SK-N-SH treated with all-trans-retinoic acid at 6 μM for 48 hours (cell line): Measurements from ENCODE around the gene KLHL26.

Source experiments
- ATAC-seq: fragments of 200-7000 bp; cut with Tn5 transposase; 3 replicates; pipeline ENCODE4 v1.9.1; 2020; ENCODE audit warnings: mild to moderate bottlenecking, moderate library complexity
- ARNTL ChIP-seq: fragments of 450-650 bp; formaldehyde crosslinking; IDR thresholded peaks from 2 replicates; pipeline ENCODE4 v1.5.0; 2020; ENCODE audit warnings: low read depth, mild to moderate bottlenecking, moderate library complexity, borderline replicate concordance
- CSRNP3 ChIP-seq: fragments of 250-450 bp; sonication (Bioruptor Pico); IDR thresholded peaks from 2 replicates; pipeline ENCODE4 v1.5.1; 2021; ENCODE audit warnings: mild to moderate bottlenecking, moderate library complexity
- ESRRG ChIP-seq: fragments of 250-450 bp; sonication (Bioruptor Pico); IDR thresholded peaks from 2 replicates; pipeline ENCODE4 v1.6.1; 2021; ENCODE audit warnings: mild to moderate bottlenecking
- GLIS3 ChIP-seq: fragments of 250-450 bp; sonication (Bioruptor Pico); IDR thresholded peaks from 2 replicates; pipeline ENCODE4 v1.5.0; 2020; ENCODE audit warnings: mild to moderate bottlenecking, moderate library complexity
- ISL1 ChIP-seq: fragments of 250-450 bp; sonication (Bioruptor Pico); IDR thresholded peaks from 2 replicates; pipeline ENCODE4 v2.1.2; 2022; ENCODE audit warnings: mild to moderate bottlenecking, moderate library complexity
- OSR1 ChIP-seq: fragments of 250-450 bp; sonication (Bioruptor Pico); IDR thresholded peaks from 2 replicates; pipeline ENCODE4 v1.8.0; 2022; ENCODE audit warnings: moderate library complexity, mild to moderate bottlenecking, inconsistent platforms
- PATZ1 ChIP-seq: fragments of 250-450 bp; sonication (Bioruptor Pico); IDR thresholded peaks from 2 replicates; pipeline ENCODE4 v1.8.0; 2020; ENCODE audit warnings: mild to moderate bottlenecking, moderate library complexity, borderline replicate concordance
- PPARA ChIP-seq: fragments of 250-450 bp; sonication (Bioruptor Pico); IDR thresholded peaks from 2 replicates; pipeline ENCODE4 v1.5.0; 2020; ENCODE audit warnings: mild to moderate bottlenecking, borderline replicate concordance
- RARB ChIP-seq: fragments of 250-450 bp; sonication (Bioruptor Pico); IDR thresholded peaks from 2 replicates; pipeline ENCODE4 v1.8.0; 2021; ENCODE audit warnings: mild to moderate bottlenecking, moderate library complexity
- SNAI2 ChIP-seq: fragments of 250-450 bp; sonication (Bioruptor Pico); IDR thresholded peaks from 2 replicates; pipeline ENCODE4 v1.5.0; 2020; ENCODE audit warnings: mild to moderate bottlenecking, moderate library complexity
- TCF4 ChIP-seq: fragments of 250-450 bp; sonication (Bioruptor Pico); IDR thresholded peaks from 2 replicates; pipeline ENCODE4 v1.8.0; 2021; ENCODE audit warnings: mild to moderate bottlenecking, moderate library complexity, borderline replicate concordance
- TOX ChIP-seq: fragments of 250-450 bp; sonication (Bioruptor Pico); IDR thresholded peaks from 2 replicates; pipeline ENCODE4 v1.8.0; 2021; ENCODE audit warnings: mild to moderate bottlenecking, moderate library complexity, borderline replicate concordance
- TSHZ2 ChIP-seq: fragments of 250-450 bp; sonication (Bioruptor Pico); IDR thresholded peaks from 2 replicates; pipeline ENCODE4 v1.5.0; 2020; ENCODE audit warnings: mild to moderate bottlenecking, moderate library complexity
- ZFP3 ChIP-seq: fragments of 250-450 bp; sonication (Bioruptor Pico); IDR thresholded peaks from 2 replicates; pipeline ENCODE4 v1.5.0; 2020; ENCODE audit warnings: mild to moderate bottlenecking, moderate library complexity
- ZFP30 ChIP-seq: fragments of 450-650 bp; formaldehyde crosslinking; IDR thresholded peaks from 2 replicates; pipeline ENCODE4 v1.5.0; 2022; ENCODE audit warnings: mild to moderate bottlenecking, moderate library complexity
- ZNF565 ChIP-seq: fragments of 450-650 bp; formaldehyde crosslinking; conservative IDR thresholded peaks from 2 replicates; pipeline ENCODE4 v1.5.0; 2020; ENCODE audit warnings: low read depth, mild to moderate bottlenecking, moderate library complexity
- ZNF70 ChIP-seq: fragments of 450-650 bp; formaldehyde crosslinking; IDR thresholded peaks from 2 replicates; pipeline ENCODE4 v1.5.0; 2020; ENCODE audit warnings: mild to moderate bottlenecking, moderate library complexity
- ZNF8 ChIP-seq: fragments of 450-650 bp; formaldehyde crosslinking; IDR thresholded peaks from 2 replicates; pipeline ENCODE4 v1.5.0; 2020; ENCODE audit warnings: mild to moderate bottlenecking, moderate library complexity
- TF ChIP-seq, protein P1 (sequence below): fragments of 250-450 bp; sonication (Bioruptor Pico); IDR thresholded peaks from 2 replicates; pipeline ENCODE4 v1.5.1; 2020; ENCODE audit warnings: low read depth, mild to moderate bottlenecking, moderate library complexity
- TF ChIP-seq, protein P2 (sequence below): fragments of 250-450 bp; sonication (Bioruptor Pico); IDR thresholded peaks from 2 replicates; pipeline ENCODE4 v1.8.0; 2021; ENCODE audit warnings: low read depth, mild to moderate bottlenecking, moderate library complexity, borderline replicate concordance

Gene KLHL26

DNA sequence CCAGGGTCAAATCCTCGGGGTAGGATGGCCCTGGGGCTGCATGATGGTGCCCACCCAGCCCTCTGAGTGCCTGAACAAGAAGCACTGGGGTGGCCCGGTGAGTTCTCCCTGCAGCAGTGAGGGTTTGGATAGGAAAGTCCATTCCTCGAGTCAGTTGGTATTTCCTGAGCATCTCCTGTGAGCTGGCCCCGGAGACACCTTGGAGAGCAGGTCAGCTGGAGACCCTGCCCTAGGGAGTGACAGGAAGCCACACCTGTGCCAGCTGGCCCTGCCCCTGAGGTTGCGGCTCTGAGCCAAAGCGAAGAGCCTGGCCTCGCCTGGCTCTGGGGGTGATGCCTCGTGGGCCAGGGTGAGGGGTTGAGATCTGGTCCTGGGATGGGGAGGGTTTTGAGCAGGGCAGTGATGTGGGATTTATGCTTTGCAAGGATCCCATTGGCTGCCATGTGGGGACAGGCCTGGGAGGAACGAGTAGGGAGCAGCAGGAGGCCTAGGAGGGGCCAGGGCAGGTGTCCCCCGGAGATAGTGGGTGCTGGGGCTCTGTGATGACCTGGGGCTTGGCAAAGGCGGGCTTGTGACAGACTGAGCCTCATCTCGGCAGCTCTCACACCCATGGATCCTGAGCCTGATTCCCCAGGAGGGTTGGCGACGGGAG lies 62.7 kb downstream of the KLHL26 start:
- ATAC-seq = no peak
- TF ChIP-seq TOX (CRISPR knock-in tag) (no peak), RARB (CRISPR knock-in tag) (no peak)

DNA sequence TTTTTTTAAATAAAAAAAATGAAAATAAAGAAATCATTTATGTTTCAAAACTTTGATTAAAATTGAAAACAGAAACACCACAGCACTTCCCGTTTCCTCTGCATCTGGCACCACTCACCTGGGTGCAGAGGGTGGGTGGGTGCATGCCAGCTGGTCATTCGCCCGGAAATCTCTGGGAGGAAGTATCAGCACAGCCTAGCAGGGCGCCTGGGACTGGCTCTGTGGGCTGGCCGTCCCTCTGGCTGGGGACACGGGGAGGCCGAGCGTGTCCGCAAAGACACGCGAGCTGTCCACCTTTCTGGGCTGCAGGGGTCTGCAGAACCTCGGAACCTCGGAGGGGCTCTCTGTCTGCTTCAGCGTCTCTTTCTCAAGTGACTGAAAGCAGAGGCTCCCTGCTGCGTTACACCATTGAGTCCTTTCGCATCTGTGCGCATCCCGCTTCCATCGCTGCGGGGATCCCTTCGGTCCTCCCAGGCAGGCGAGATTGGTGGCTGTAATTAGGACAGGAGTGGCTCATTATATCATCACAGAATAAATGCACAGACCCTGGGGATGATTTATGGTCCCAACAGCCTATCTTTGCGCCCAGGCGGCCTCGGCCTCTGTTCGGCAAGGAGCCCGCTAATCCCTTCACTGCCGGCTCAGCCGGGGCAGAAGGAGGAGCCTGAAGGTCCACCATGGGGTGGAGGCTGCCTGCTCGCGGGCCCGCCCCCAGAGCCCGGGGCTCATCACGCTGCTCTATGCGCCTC lies 63.8 kb downstream of the KLHL26 start:
- no peak for TF ChIP-seq ARNTL (CRISPR knock-in tag)
- TF ChIP-seq GLIS3 = no peak
- no peak for TF ChIP-seq CSRNP3
- no peak for TF ChIP-seq ISL1 (CRISPR knock-in tag)
- TF ChIP-seq, protein P1, sequence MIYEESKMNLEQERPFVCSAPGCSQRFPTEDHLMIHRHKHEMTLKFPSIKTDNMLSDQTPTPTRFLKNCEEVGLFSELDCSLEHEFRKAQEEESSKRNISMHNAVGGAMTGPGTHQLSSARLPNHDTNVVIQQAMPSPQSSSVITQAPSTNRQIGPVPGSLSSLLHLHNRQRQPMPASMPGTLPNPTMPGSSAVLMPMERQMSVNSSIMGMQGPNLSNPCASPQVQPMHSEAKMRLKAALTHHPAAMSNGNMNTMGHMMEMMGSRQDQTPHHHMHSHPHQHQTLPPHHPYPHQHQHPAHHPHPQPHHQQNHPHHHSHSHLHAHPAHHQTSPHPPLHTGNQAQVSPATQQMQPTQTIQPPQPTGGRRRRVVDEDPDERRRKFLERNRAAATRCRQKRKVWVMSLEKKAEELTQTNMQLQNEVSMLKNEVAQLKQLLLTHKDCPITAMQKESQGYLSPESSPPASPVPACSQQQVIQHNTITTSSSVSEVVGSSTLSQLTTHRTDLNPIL (CRISPR knock-in tag) = no peak
- no peak for TF ChIP-seq TOX (CRISPR knock-in tag)
- TF ChIP-seq PPARA (CRISPR knock-in tag) = no peak
- no peak for TF ChIP-seq TCF4 (CRISPR knock-in tag)
- TF ChIP-seq ZNF565 = no peak
- no peak for TF ChIP-seq ZNF70 (CRISPR knock-in tag)
- TF ChIP-seq PATZ1 = no peak
- no peak for TF ChIP-seq SNAI2 (CRISPR knock-in tag)
- TF ChIP-seq, all 23 proteins: peak for 0
- peak; percentile 98 for ATAC-seq

GRCh38 chr19:18701250-18701608 lies 64.4 kb downstream of the KLHL26 start:
- ATAC-seq = peak; percentile 14
- peak; percentile 70 for TF ChIP-seq ZNF70 (CRISPR knock-in tag)
- no peak for TF ChIP-seq ZFP3 (CRISPR knock-in tag)

GRCh38 chr19:18704054-18704453 lies 67.2 kb downstream of the KLHL26 start:
- no peak for ATAC-seq
- TF ChIP-seq ESRRG (CRISPR knock-in tag) (no peak), PATZ1 (no peak), SNAI2 (CRISPR knock-in tag) (no peak), PPARA (CRISPR knock-in tag) (no peak), OSR1 (CRISPR knock-in tag) (no peak), TCF4 (CRISPR knock-in tag) (no peak), ZFP30 (CRISPR knock-in tag) (no peak), TSHZ2 (CRISPR knock-in tag) (no peak), ZNF8 (no peak), ISL1 (CRISPR knock-in tag) (no peak)
- TF ChIP-seq, protein P1 (CRISPR knock-in tag) = no peak
- TF ChIP-seq, protein P2, sequence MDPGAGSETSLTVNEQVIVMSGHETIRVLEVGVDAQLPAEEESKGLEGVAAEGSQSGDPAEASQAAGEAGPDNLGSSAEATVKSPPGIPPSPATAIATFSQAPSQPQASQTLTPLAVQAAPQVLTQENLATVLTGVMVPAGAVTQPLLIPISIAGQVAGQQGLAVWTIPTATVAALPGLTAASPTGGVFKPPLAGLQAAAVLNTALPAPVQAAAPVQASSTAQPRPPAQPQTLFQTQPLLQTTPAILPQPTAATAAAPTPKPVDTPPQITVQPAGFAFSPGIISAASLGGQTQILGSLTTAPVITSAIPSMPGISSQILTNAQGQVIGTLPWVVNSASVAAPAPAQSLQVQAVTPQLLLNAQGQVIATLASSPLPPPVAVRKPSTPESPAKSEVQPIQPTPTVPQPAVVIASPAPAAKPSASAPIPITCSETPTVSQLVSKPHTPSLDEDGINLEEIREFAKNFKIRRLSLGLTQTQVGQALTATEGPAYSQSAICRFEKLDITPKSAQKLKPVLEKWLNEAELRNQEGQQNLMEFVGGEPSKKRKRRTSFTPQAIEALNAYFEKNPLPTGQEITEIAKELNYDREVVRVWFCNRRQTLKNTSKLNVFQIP (CRISPR knock-in tag) = no peak
